ENCODE measurements around the gene KNTC1. TPM values are rescaled to one million over a fixed set of nuclear protein-coding genes. Genes with fewer than 3 reads are reported as not detected.
A peak's percentile ranks its signal among the peaks of the same experiment; 100 is the strongest.

Gene KNTC1
- total and polyA plus RNA-seq, 2 of the 13 experiments (the other 11 are each of a cell fraction or from before 2014, with no cell fraction given), result 45.1 to 57.6 TPM

GRCh38 chr12:122500685-122501488 is 26.2 kb upstream of the KNTC1 start, which contains the start of gene ZCCHC8 (continued):
- TF ChIP-seq SOX13 (IDR thresholded peaks at IDR 0.05) (no peak), SOX13 (CRISPR knock-in tag; conservative IDR thresholded peaks at IDR 0.05 in 1 of 2, IDR thresholded peaks at IDR 0.05 in 1 of 2) (peak in 1 of 2 experiments; percentile 39; a peak in 1 of 4 replicates), ZSCAN5A (CRISPR knock-in tag; IDR thresholded peaks at IDR 0.05; ENCODE audit: borderline replicate concordance) (no peak), ZNF383 (CRISPR knock-in tag; IDR thresholded peaks at IDR 0.05; ENCODE audit: borderline replicate concordance) (peak; percentile 73; the same call in 1 of the 2 replicates), ZNF703 (CRISPR knock-in tag; IDR thresholded peaks at IDR 0.05; ENCODE audit: borderline replicate concordance) (peak; percentile 73; the same call in 1 of the 2 replicates), MXD1 (CRISPR knock-in tag; IDR thresholded peaks at IDR 0.05) (0 out of 2 replicates have a peak, but pooled peaks have one; percentile 25), ZNF468 (CRISPR knock-in tag; IDR thresholded peaks at IDR 0.05) (no peak), CEBPZ (IDR thresholded peaks at IDR 0.05; ENCODE audit: low read length) (no peak), MIER3 (CRISPR knock-in tag; IDR thresholded peaks at IDR 0.05; ENCODE audit: borderline replicate concordance) (peak; percentile 82), BCL6 (CRISPR knock-in tag; IDR thresholded peaks at IDR 0.05) (peak; percentile 47), ESRRA (CRISPR knock-in tag; IDR thresholded peaks at IDR 0.05; ENCODE audit: low read depth) (peak; percentile 76; the same call in 1 of the 2 replicates), HES4 (CRISPR knock-in tag; IDR thresholded peaks at IDR 0.05; ENCODE audit: borderline replicate concordance) (0 out of 2 replicates have a peak, but pooled peaks have one; percentile 42), ZNF430 (CRISPR knock-in tag; IDR thresholded peaks at IDR 0.05) (0 out of 2 replicates have a peak, but pooled peaks have one; percentile 53), ZNF441 (CRISPR knock-in tag; IDR thresholded peaks at IDR 0.05; ENCODE audit: borderline replicate concordance) (peak; percentile 41; the same call in 1 of the 2 replicates), ZNF850 (CRISPR knock-in tag; conservative IDR thresholded peaks at IDR 0.05) (0 out of 2 replicates have a peak, but pooled peaks have one; percentile 32), DMTF1 (CRISPR knock-in tag; IDR thresholded peaks at IDR 0.05) (no peak), RARA (CRISPR knock-in tag; IDR thresholded peaks at IDR 0.05) (peak; percentile 19; the same call in 1 of the 2 replicates), SRY (CRISPR knock-in tag; IDR thresholded peaks at IDR 0.05) (0 out of 2 replicates have a peak, but pooled peaks have one; percentile 42), RFX1 (IDR thresholded peaks at IDR 0.05) (peak; percentile 62)

Measured in HepG2 (cell line).